Body of pancreas (tissue), 4 donors: ENCODE measurements around the gene TRAM2.

ENCODE experiments used
- CTCF ChIP-seq, 7 experiments: fragments of 450-650 bp in 4 of 7; fragments of 200-600 bp in 3 of 7; sonication (generic) in 3 of 7; IDR thresholded peaks; one replicate each; pipeline ENCODE4 v1.5.1; 2016 to 2019; ENCODE audit warnings: antibody characterized with exemption in 7 of 7
- POLR2A ChIP-seq, 3 donors: fragments of 450-650 bp; IDR thresholded peaks; one replicate each; pipeline ENCODE4 v1.6.1; 2016; ENCODE audit warnings: antibody characterized with exemption in 3 of 3, mild to moderate bottlenecking in 2 of 3

- TF ChIP-seq POLR2A (IDR thresholded peaks at IDR 0.05) (no peak), CTCF (IDR thresholded peaks at IDR 0.05) (no peak)
Measured at GRCh38 chr6:52522655-52523054, 54.2 kb downstream of the TRAM2 start.
